ENCODE data around the gene LYAR. TPM values are rescaled to one million over a fixed set of nuclear protein-coding genes. Genes with fewer than 3 reads are reported as not detected.
A peak's percentile ranks its signal among the peaks of the same experiment; 100 is the strongest.
"Not testable (repeated sequence)": the region's sequence is repeated elsewhere in the genome, so short reads cannot be mapped to it uniquely, and the experiment has no call there.

Gene LYAR
- total RNA-seq, 4 donors from 2014 or later, result 4.7 to 16.1 (median 10.3) TPM

DNA sequence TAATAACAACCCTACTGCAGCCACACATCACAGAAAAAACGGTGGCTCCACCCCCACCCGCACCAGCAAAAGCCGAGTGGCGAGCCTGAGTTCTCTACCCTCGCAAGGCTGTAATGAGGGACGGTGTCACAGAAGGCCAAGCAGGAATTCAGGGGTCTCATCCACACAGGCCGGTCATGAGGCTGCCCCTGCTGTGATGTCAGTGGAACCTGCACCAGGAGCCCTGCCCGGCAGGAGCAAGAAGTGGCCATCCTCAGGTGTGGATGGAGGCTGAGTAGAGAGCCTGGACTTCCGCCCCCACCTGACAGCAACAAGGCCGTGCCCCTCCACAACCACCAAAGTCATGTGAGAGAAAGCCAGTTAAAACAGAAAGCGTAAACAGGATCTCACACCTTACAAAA is 20.6 kb downstream of the LYAR start:
- H3K9me3 ChIP-seq, result no peaks in the 10 kb centered on the region
- 87 to 93% methylated on average over 11 of the region's 11 CpGs for WGBS, 2 donors
- peak overlapping the region in 1 of 4 donors; percentile 20 for H3K27ac ChIP-seq
- no peak for TF ChIP-seq CTCF (IDR thresholded peaks at IDR 0.05)
- no peak for TF ChIP-seq POLR2A (IDR thresholded peaks at IDR 0.05)
- H3K4me1 ChIP-seq, result no peaks in the 10 kb centered on the region
- no peak for DNase-seq (ENCODE audit: low spot score in 2 of 2)
- H3K4me3 ChIP-seq, result no peak overlapping the region
- no peaks in the 10 kb centered on the region for H3K27me3 ChIP-seq
- peaks cover 0 to 72% (median 11%) of the 10 kb centered on the region in 3 donors for H3K36me3 ChIP-seq

GRCh38 chr4:4268776-4269175 is 21.2 kb downstream of the LYAR start:
- no peaks in the 10 kb centered on the region for H3K4me1 ChIP-seq
- no peak for DNase-seq (ENCODE audit: low spot score in 2 of 2)
- H3K36me3 ChIP-seq, result peaks cover 0 to 66% (median 6%) of the 10 kb centered on the region in 3 donors
- no peak overlapping the region for H3K27ac ChIP-seq
- no peaks in the 10 kb centered on the region for H3K27me3 ChIP-seq
- 91 to 95% methylated on average over 1 of the region's 1 CpG for WGBS, 2 donors
- H3K4me3 ChIP-seq, result no peak overlapping the region
- TF ChIP-seq POLR2A (IDR thresholded peaks at IDR 0.05), result no peak
- no peak for TF ChIP-seq CTCF (IDR thresholded peaks at IDR 0.05)
- TF ChIP-seq EP300 (IDR thresholded peaks at IDR 0.05), result no peak
- no peaks in the 10 kb centered on the region for H3K9me3 ChIP-seq

DNA sequence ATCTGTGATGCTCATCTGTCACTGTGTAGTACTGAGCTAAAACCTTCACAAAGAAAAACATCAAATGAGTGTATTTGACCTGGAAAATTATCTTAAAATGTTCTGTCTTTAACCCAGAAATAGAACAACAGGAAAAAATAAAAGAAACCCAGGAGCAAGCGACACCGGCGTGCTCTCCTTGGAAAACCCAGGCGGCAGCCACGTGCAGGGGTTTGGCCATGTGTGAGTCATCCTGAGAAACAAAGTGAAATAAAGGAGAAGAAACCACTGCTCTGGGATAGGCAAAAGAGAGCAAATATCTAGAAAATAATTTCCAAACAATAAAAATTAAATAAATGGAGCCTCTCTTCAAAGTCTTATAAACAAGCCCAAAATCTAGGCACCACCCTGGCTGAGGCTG is 22.0 kb downstream of the LYAR start:
- DNase-seq (ENCODE audit: low spot score in 2 of 2), result no peak
- no peaks in the 10 kb centered on the region for H3K27me3 ChIP-seq
- TF ChIP-seq POLR2A (IDR thresholded peaks at IDR 0.05) (no peak), CTCF (IDR thresholded peaks at IDR 0.05) (no peak), EP300 (IDR thresholded peaks at IDR 0.05) (no peak)
- no peaks in the 10 kb centered on the region for H3K4me1 ChIP-seq
- H3K9me3 ChIP-seq, result no peaks in the 10 kb centered on the region
- WGBS, 2 donors, result 81 to 85% methylated on average over 5 of the region's 5 CpGs
- H3K4me3 ChIP-seq, result no peak overlapping the region
- H3K27ac ChIP-seq, result no peak overlapping the region
- H3K36me3 ChIP-seq, result peaks cover 0 to 58% (median 0%) of the 10 kb centered on the region in 3 donors

GRCh38 chr4:4260185-4260751 is 29.7 kb downstream of the LYAR start:
- no peaks in the 10 kb centered on the region for H3K9me3 ChIP-seq
- H3K4me3 ChIP-seq, result no peak overlapping the region
- H3K4me1 ChIP-seq, result peaks cover 0 to 12% (median 4%) of the 10 kb centered on the region in 4 donors
- peak overlapping the region in 2 of 4 donors; percentile 65 to 70 for H3K27ac ChIP-seq
- DNase-seq (ENCODE audit: low spot score in 2 of 2), result no peak
- H3K27me3 ChIP-seq, result no peaks in the 10 kb centered on the region
- WGBS, 2 donors, result 53 to 56% methylated on average over 6 of the region's 6 CpGs
- H3K36me3 ChIP-seq, result no peaks in the 10 kb centered on the region
- no peak for TF ChIP-seq EP300 (IDR thresholded peaks at IDR 0.05)
- peak in 3 of 5 experiments; percentile 6 to 35 (median 33) for TF ChIP-seq CTCF (IDR thresholded peaks at IDR 0.05)
- TF ChIP-seq POLR2A (IDR thresholded peaks at IDR 0.05), result no peak

DNA sequence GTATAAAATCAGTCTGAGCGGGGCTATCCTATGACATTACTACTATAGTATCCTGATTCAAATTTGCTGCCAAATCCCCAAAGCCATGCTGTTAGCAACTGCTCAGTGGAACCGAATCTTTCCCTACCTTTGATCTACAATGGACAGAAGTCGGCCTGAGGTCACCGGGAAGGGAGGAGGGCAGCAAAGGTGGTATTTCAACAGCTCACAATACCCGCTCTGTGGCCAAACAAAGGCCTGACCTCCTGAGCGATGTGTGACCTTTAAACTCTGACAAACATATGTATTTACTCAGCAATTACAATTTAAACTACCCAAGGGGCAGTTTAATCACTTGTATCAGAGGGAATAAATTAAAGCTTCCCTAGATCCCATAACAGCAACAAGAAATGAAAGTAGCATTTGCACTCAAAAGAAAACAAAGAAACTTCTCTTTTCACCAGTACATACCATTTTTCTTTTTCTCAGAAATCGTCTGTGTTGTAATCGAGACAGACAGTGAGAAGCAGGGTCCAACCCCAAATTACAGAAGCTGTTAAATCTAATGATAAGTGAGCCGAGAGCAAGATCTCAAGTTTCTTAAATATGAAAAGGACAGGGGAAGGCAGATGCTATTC is 30.4 kb downstream of the LYAR start:
- Histone ChIP-seq H3K4me1 (peaks cover 0 to 12% (median 4%) of the 10 kb centered on the region in 4 donors), H3K36me3 (no peaks in the 10 kb centered on the region), H3K4me3 (no peak overlapping the region), H3K27me3 (no peaks in the 10 kb centered on the region), H3K27ac (peak overlapping the region in 2 of 4 donors; percentile 65 to 70), H3K9me3 (no peaks in the 10 kb centered on the region)
- no peak for DNase-seq (ENCODE audit: low spot score in 2 of 2)
- no peak for TF ChIP-seq CTCF (IDR thresholded peaks at IDR 0.05)
- no peak for TF ChIP-seq POLR2A (IDR thresholded peaks at IDR 0.05)
- TF ChIP-seq EP300 (IDR thresholded peaks at IDR 0.05), result no peak
- WGBS, 2 donors, result 15 to 21% methylated on average over 9 of the region's 9 CpGs

DNA sequence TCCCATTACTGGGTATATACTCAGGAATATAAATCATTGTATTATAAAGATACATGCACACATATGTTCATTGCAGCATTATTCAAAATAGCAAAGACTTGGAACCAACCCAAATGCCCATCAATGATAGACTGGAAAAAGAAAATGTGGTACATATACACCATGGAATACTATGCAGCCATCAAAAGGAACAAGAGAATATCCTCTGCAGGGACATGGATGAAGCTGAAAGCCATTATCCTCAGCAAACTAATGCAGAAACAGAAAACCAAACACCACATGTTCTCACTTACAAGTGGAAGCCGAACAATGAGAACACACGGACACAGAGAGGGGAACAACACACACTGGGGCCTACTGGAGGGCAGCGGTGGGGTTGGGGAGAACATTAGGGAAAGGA is 32.2 kb downstream of the LYAR start:
- not testable (repeated sequence) for H3K27me3 ChIP-seq; H3K27ac ChIP-seq; DNase-seq (ENCODE audit: low spot score in 2 of 2); H3K9me3 ChIP-seq; H3K4me3 ChIP-seq; H3K36me3 ChIP-seq
- peaks cover 0 to 12% (median 4%) of the 10 kb centered on the region in 4 donors for H3K4me1 ChIP-seq
- WGBS, 2 donors, result 72 to 94% methylated on average over 3 of the region's 3 CpGs

Measured in tibial nerve (tissue), 4 donors.